Parathyroid adenoma (tissue), 2 donors: ENCODE data around the gene KY.

Source experiments
- H2AFZ ChIP-seq: fragments of 300-600 bp; sonication (generic); one replicate; pipeline ENCODE4 v1.7.0; 2017; ENCODE audit warnings: antibody characterized with exemption, mild to moderate bottlenecking
- H3K27ac ChIP-seq: fragments of 300-600 bp; sonication (generic); one replicate; pipeline ENCODE4 v1.7.0; 2017
- H3K27me3 ChIP-seq: fragments of 300-600 bp; sonication (generic); one replicate; pipeline ENCODE4 v1.7.0; 2017; ENCODE audit warnings: low read length; ENCODE audit not compliant: control insufficient read depth, insufficient read depth
- H3K36me3 ChIP-seq: fragments of 300-600 bp; sonication (generic); one replicate; pipeline ENCODE4 v1.7.0; 2017; ENCODE audit warnings: low read length; ENCODE audit not compliant: control insufficient read depth, insufficient read depth
- H3K4me1 ChIP-seq: fragments of 300-600 bp; sonication (generic); one replicate; pipeline ENCODE4 v1.7.0; 2017; ENCODE audit warnings: control low read depth
- H3K4me2 ChIP-seq: fragments of 300-600 bp; sonication (generic); one replicate; pipeline ENCODE4 v1.7.0; 2017; ENCODE audit warnings: low read length
- H3K4me3 ChIP-seq: fragments of 300-600 bp; sonication (generic); one replicate; pipeline ENCODE4 v1.7.0; 2017; ENCODE audit warnings: low read depth, low read length
- H3K79me2 ChIP-seq: fragments of 300-600 bp; sonication (generic); one replicate; pipeline ENCODE4 v1.7.0; 2017; ENCODE audit warnings: control low read depth
- H3K9ac ChIP-seq: fragments of 300-600 bp; sonication (generic); one replicate; pipeline ENCODE4 v1.7.0; 2017; ENCODE audit warnings: mild to moderate bottlenecking
- H3K9me3 ChIP-seq: fragments of 300-600 bp; sonication (generic); one replicate; pipeline ENCODE4 v1.7.0; 2017; ENCODE audit warnings: low read length; ENCODE audit not compliant: control insufficient read depth
- TF ChIP-seq, protein P1 (sequence below): fragments of 300-600 bp; sonication (generic); IDR thresholded peaks from one replicate; pipeline ENCODE4 v1.7.0; 2017; ENCODE audit warnings: antibody characterized with exemption, mild to moderate bottlenecking
- donor health status: primary hyperparathyroidism.

KY gene

GRCh38 chr3:134568790-134569189 lies 82.0 kb downstream of the KY start:
- H3K9me3 ChIP-seq: no peaks in the 10 kb centered on the region
- H3K36me3 ChIP-seq: no peaks in the 10 kb centered on the region
- TF ChIP-seq, protein P1, sequence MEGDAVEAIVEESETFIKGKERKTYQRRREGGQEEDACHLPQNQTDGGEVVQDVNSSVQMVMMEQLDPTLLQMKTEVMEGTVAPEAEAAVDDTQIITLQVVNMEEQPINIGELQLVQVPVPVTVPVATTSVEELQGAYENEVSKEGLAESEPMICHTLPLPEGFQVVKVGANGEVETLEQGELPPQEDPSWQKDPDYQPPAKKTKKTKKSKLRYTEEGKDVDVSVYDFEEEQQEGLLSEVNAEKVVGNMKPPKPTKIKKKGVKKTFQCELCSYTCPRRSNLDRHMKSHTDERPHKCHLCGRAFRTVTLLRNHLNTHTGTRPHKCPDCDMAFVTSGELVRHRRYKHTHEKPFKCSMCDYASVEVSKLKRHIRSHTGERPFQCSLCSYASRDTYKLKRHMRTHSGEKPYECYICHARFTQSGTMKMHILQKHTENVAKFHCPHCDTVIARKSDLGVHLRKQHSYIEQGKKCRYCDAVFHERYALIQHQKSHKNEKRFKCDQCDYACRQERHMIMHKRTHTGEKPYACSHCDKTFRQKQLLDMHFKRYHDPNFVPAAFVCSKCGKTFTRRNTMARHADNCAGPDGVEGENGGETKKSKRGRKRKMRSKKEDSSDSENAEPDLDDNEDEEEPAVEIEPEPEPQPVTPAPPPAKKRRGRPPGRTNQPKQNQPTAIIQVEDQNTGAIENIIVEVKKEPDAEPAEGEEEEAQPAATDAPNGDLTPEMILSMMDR: no peak
- no peak overlapping the region for H3K4me2 ChIP-seq
- H3K27me3 ChIP-seq: no peaks in the 10 kb centered on the region
- H3K4me1 ChIP-seq: no peaks in the 10 kb centered on the region
- H3K4me3 ChIP-seq: no peak overlapping the region
- no peak overlapping the region for H2AFZ ChIP-seq
- no peak overlapping the region for H3K9ac ChIP-seq
- H3K27ac ChIP-seq: no peak overlapping the region
- no peaks in the 10 kb centered on the region for H3K79me2 ChIP-seq

GRCh38 chr3:134567605-134568004 lies 83.2 kb downstream of the KY start:
- H3K79me2 ChIP-seq: no peaks in the 10 kb centered on the region
- no peaks in the 10 kb centered on the region for H3K36me3 ChIP-seq
- H3K9me3 ChIP-seq: no peaks in the 10 kb centered on the region
- H3K9ac ChIP-seq: no peak overlapping the region
- H3K4me3 ChIP-seq: no peak overlapping the region
- H2AFZ ChIP-seq: no peak overlapping the region
- no peak overlapping the region for H3K4me2 ChIP-seq
- no peaks in the 10 kb centered on the region for H3K27me3 ChIP-seq
- TF ChIP-seq, protein P1: no peak
- H3K4me1 ChIP-seq: no peaks in the 10 kb centered on the region
- H3K27ac ChIP-seq: no peak overlapping the region

GRCh38 chr3:134564991-134565390 lies 85.8 kb downstream of the KY start:
- Histone ChIP-seq H3K36me3 (no peaks in the 10 kb centered on the region), H3K27ac (no peak overlapping the region), H2AFZ (no peak overlapping the region), H3K4me3 (no peak overlapping the region), H3K9ac (no peak overlapping the region), H3K79me2 (no peaks in the 10 kb centered on the region), H3K4me2 (no peak overlapping the region), H3K9me3 (no peaks in the 10 kb centered on the region), H3K27me3 (no peaks in the 10 kb centered on the region), H3K4me1 (no peaks in the 10 kb centered on the region)
- TF ChIP-seq, protein P1: no peak

DNA sequence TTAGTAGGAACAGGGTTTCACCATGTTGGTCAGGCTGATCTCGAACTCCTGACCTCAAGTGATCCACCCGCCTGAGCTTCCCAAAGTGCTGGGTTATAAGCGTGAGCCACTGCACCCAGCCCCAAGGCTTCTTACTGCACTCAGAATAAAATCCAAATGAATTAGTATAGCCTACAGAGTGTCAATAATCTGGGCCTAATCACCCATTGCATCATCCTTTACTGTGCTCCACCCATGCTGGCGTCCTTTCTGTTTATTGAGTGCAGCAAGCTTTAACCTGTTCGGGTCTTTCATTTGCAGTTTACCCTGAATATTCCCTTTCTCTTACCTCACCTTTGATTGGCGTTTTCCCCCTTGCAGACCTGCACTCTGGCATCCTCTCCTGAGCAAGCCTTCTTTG lies 87.2 kb downstream of the KY start:
- Histone ChIP-seq H3K9me3 (no peaks in the 10 kb centered on the region), H3K27me3 (no peaks in the 10 kb centered on the region), H3K4me3 (no peak overlapping the region), H3K79me2 (no peaks in the 10 kb centered on the region), H2AFZ (no peak overlapping the region), H3K4me2 (no peak overlapping the region), H3K36me3 (no peaks in the 10 kb centered on the region), H3K9ac (no peak overlapping the region), H3K4me1 (no peaks in the 10 kb centered on the region), H3K27ac (no peak overlapping the region)
- TF ChIP-seq, protein P1: no peak

- Histone ChIP-seq H3K9ac (no peak overlapping the region), H3K9me3 (no peaks in the 10 kb centered on the region), H3K27me3 (no peaks in the 10 kb centered on the region), H3K79me2 (no peaks in the 10 kb centered on the region), H3K36me3 (peaks cover 2% of the 10 kb centered on the region), H3K4me2 (no peak overlapping the region), H3K4me1 (no peaks in the 10 kb centered on the region), H3K4me3 (no peak overlapping the region), H3K27ac (no peak overlapping the region), H2AFZ (no peak overlapping the region)
- TF ChIP-seq, protein P1: no peak
Measured at GRCh38 chr3:134562055-134562454, 88.8 kb downstream of the KY start.
